KOPT-K1 (cell line): ENCODE results near the gene ARFIP1.
A peak's percentile ranks its signal among the peaks of the same experiment; 100 is the strongest.
"Not testable (repeated sequence)": the region's sequence is repeated elsewhere in the genome, so short reads cannot be mapped to it uniquely, and the experiment has no call there.

Experiments used
- H3K27ac ChIP-seq: fragments of 200-600 bp; sonication (generic); 2 replicates; pipeline ENCODE4 v1.5.1; 2016; ENCODE audit warnings: antibody characterized with exemption, mild to moderate bottlenecking, low read depth, low read length; ENCODE audit not compliant: poor library complexity, severe bottlenecking
- H3K36me3 ChIP-seq: fragments of 200-600 bp; sonication (generic); 2 replicates; pipeline ENCODE4 v1.5.1; 2017; ENCODE audit warnings: antibody characterized with exemption, mild to moderate bottlenecking, low read length, moderate library complexity; ENCODE audit not compliant: insufficient read depth
- H3K9me3 ChIP-seq: fragments of 200-600 bp; sonication (generic); 2 replicates; pipeline ENCODE4 v1.5.1; 2017; ENCODE audit warnings: antibody characterized with exemption, low read length, mild to moderate bottlenecking; ENCODE audit not compliant: insufficient read depth, poor library complexity, severe bottlenecking

ARFIP1 gene, protein sequence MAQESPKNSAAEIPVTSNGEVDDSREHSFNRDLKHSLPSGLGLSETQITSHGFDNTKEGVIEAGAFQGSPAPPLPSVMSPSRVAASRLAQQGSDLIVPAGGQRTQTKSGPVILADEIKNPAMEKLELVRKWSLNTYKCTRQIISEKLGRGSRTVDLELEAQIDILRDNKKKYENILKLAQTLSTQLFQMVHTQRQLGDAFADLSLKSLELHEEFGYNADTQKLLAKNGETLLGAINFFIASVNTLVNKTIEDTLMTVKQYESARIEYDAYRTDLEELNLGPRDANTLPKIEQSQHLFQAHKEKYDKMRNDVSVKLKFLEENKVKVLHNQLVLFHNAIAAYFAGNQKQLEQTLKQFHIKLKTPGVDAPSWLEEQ

GRCh38 chr4:152779513-152780266 lies at the start of gene ARFIP1, which contains the start of gene TIGD4:
TSS of gene ARFIP1 (plus strand) at chr4:152779954. CDS start at chr4:152829634, 49,680 bp downstream.
TSS of gene TIGD4 (minus strand) at chr4:152779730. CDS start at chr4:152771004, 8,726 bp downstream.
- Histone ChIP-seq H3K36me3 (no peaks in the 10 kb centered on the region), H3K9me3 (no peaks in the 10 kb centered on the region), H3K27ac (peak within 1 kb of the TSS; percentile 76)

- Histone ChIP-seq H3K27ac (no peak overlapping the region), H3K9me3 (no peaks in the 10 kb centered on the region), H3K36me3 (no peaks in the 10 kb centered on the region)
Measured at GRCh38 chr4:152731997-152732396, 47.8 kb upstream of the ARFIP1 start.

GRCh38 chr4:152734015-152734698 lies 45.6 kb upstream of the ARFIP1 start:
- H3K9me3 ChIP-seq = no peaks in the 10 kb centered on the region
- no peak overlapping the region for H3K27ac ChIP-seq

DNA sequence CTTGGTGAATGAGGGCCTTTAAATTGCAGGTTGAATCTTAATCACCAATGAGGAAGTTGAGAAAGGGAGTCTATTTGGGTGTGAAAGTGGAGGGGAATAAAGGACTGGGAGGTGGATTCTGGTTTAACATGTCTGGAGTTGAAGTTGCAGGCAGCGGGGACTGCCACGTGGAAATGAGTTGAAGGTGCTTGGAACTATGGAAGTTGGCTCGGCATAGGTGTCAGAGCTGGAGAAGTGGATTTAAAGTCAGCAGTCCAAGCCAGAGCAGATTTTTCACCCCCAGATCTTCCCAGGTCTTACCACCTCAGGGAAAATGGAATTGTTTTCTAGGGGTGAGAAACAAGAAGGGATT lies 45.1 kb upstream of the ARFIP1 start:
- Histone ChIP-seq H3K9me3 (no peaks in the 10 kb centered on the region), H3K36me3 (no peaks in the 10 kb centered on the region), H3K27ac (no peak overlapping the region)

More at GRCh38 chr4:152734015-152734698, 45.6 kb upstream of the ARFIP1 start:
- no peaks in the 10 kb centered on the region for H3K36me3 ChIP-seq

DNA sequence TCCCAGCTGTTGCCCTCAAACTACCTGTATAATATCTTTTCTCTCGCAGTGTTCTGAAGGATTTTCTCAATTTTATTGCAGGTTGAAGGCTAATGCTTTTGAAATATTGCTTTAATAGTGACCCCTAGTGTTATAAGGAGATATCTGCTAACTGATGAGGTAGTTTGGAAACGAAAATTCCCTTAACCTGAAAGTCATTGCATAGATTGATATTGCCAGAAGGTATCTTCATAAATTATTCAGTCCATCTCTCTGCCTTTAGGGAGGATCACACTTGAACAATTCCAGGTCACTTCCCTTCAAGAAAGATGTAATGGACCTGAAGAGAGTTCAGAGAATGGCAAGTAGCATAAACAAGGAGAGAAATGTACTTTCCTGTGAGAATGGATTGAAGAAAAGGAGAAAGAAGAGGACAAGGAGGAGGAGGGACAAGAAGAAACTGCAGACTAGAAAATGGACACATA lies 44.3 kb upstream of the ARFIP1 start:
- Histone ChIP-seq H3K9me3 (no peaks in the 10 kb centered on the region), H3K27ac (no peak overlapping the region), H3K36me3 (no peaks in the 10 kb centered on the region)

GRCh38 chr4:152735906-152736305 lies 43.8 kb upstream of the ARFIP1 start:
- Histone ChIP-seq H3K9me3 (no peaks in the 10 kb centered on the region), H3K36me3 (no peaks in the 10 kb centered on the region), H3K27ac (no peak overlapping the region)

GRCh38 chr4:152738827-152739226 lies 40.9 kb upstream of the ARFIP1 start:
- H3K9me3 ChIP-seq = no peaks in the 10 kb centered on the region
- no peak overlapping the region for H3K27ac ChIP-seq
- H3K36me3 ChIP-seq = no peaks in the 10 kb centered on the region

DNA sequence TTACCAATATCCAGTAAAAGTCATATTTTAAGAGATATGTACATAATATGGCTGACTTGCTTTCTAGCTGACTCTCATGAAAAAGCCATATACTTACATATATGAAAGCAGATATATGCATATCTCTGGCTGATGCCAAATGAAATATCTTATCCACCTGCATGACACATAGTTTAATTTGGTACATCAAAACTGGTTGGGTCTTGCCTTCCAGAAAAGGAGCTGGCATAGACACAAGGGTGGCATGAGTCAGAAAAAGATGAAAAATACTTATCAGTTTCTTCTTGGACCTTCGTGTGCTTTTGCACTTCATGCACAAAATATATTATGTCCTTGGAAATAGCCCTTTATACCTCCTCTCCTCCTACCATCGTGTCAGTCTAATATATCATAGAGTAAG lies 32.3 kb upstream of the ARFIP1 start:
- no peaks in the 10 kb centered on the region for H3K36me3 ChIP-seq
- H3K9me3 ChIP-seq = peaks cover 16% of the 10 kb centered on the region
- H3K27ac ChIP-seq = no peak overlapping the region

- H3K9me3 ChIP-seq = peaks cover 20% of the 10 kb centered on the region
- H3K27ac ChIP-seq = no peak overlapping the region
- no peaks in the 10 kb centered on the region for H3K36me3 ChIP-seq
Measured at GRCh38 chr4:152748619-152749018, 31.1 kb upstream of the ARFIP1 start.

DNA sequence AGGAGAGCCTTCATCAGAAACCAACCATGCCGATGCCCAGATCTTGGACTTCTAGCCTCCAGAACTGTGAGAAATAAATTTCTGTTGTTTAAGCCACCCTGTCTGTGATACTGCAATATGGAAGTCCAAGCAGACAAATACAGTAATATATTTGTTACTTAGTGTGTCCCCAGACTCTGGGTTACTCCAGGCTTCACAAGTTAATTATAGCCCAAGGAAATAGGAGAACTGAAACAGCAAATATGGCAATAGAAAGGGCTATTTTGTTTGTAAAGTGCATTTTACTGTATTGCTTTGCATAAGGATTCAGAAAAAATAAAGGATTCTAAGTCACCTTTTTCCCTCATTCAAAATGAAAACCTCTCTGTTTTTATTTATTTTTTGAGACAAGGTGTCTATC lies 16.0 kb upstream of the ARFIP1 start:
- Histone ChIP-seq H3K36me3 (no peaks in the 10 kb centered on the region), H3K9me3 (no peaks in the 10 kb centered on the region), H3K27ac (no peak overlapping the region)

DNA sequence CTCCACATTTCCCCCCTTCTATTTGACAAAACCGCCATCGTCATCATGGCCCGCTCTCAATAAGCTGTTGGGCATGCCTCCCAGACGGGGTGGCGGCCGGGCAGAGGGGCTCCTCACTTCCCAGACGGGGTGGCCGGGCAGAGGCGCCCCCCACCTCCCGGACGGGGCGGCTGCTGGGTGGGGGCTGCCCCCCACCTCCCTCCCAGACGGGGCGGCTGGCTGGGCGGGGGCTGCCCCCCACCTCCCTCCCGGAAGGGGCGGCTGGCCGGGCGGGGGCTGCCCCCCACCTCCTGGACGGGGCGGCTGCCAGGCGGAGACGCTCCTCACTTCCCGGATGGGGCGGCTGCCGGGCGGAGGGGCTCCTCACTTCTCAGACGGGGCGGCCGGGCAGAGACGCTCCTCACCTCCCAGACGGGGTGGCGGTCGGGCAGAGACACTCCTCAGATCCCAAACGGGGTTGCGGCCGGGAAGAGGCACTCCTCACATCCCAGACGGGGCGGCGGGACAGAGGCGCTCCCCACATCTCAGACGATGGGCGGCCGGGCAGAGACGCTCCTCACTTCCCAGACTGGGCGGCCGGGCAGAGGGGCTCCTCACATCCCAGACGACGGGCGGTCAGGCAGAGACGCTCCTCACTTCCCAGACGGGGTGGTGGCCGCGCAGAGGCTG lies 14.6 kb upstream of the ARFIP1 start:
- H3K27ac ChIP-seq, H3K36me3 ChIP-seq, H3K9me3 ChIP-seq: not testable (repeated sequence)

- Histone ChIP-seq H3K27ac (peak overlapping the region; percentile 40), H3K36me3 (no peaks in the 10 kb centered on the region), H3K9me3 (no peaks in the 10 kb centered on the region)
Measured at GRCh38 chr4:152771741-152772533, 7.8 kb upstream of the ARFIP1 start.

GRCh38 chr4:152773339-152773738 lies 6.4 kb upstream of the ARFIP1 start:
- Histone ChIP-seq H3K27ac (no peak overlapping the region), H3K36me3 (no peaks in the 10 kb centered on the region), H3K9me3 (no peaks in the 10 kb centered on the region)

GRCh38 chr4:152773953-152774352 lies 5.8 kb upstream of the ARFIP1 start:
- Histone ChIP-seq H3K36me3 (no peaks in the 10 kb centered on the region), H3K27ac (no peak overlapping the region), H3K9me3 (no peaks in the 10 kb centered on the region)
